ENCODE measurements around the gene OLFML1. TPM values are rescaled to one million over a fixed set of nuclear protein-coding genes. Genes with fewer than 3 reads are reported as not detected.

Gene OLFML1
- total RNA-seq, result 12.9 TPM

- no peak for DNase-seq (ENCODE audit: low spot score)
These were observed at the start of gene OLFML1 for GRCh38 chr11:7485186-7486097. Gene OLFML1, plus strand, starts transcription at chr11:7485506. Its CDS starts 370 bp downstream, at chr11:7485876.

GRCh38 chr11:7436146-7436545 lies 49.2 kb upstream of the OLFML1 start:
- no peak for DNase-seq (ENCODE audit: low spot score)

- peak; percentile 18 for DNase-seq (ENCODE audit: low spot score)
These were observed 48.6 kb upstream of the OLFML1 start for GRCh38 chr11:7436657-7437056.

GRCh38 chr11:7437696-7438095 lies 47.6 kb upstream of the OLFML1 start:
- no peak for DNase-seq (ENCODE audit: low spot score)

DNA sequence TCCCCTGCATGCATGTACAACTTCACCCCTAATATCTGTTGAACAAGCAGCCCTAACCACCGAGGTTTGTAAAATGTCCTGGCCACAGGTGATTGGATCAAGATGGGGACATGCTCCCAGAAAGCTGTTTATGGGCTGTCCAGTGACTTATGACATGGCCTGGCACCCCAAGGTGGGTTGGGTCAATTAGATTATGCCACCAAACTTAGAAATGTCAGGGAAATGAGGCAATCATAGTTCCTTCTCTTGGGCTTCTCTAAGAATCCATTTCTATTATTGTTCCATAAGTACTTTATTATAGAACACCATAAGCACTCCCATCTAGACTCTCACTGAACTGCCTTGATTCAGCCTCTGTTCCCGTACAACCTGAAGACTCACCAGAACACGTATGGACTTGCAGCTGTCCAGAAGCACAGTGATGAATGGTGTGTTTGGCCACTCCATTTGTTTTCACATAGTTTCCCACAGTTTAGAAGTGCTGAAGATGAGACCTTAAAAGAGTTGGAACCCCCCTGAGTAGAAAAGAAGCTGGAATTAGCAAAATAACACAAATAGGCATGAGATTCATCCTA lies 45.5 kb upstream of the OLFML1 start:
- DNase-seq (ENCODE audit: low spot score), result no peak

- peak; percentile 74 for DNase-seq (ENCODE audit: low spot score)
These were observed 42.6 kb upstream of the OLFML1 start for GRCh38 chr11:7442588-7443215.

GRCh38 chr11:7444091-7444981 lies 41.0 kb upstream of the OLFML1 start:
- DNase-seq (ENCODE audit: low spot score), result no peak

DNA sequence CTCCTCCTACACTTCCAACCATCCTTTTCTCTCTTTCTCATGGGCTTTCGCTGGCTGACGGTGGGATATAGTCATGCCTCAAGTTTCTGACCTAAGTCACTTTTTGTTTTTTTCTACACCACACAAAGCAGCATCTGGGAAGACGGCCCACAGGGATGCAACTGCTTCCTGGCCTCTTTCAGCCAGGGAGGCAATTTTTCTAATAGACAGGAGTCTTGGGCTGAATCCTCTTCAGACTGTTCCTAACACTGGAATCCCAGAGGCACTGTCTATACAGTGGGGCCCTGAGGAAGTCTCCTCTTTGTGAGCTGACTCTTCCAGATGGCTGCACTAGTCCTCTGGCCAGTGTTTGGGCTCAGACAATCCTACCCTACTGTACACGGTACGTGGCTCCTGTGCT lies 39.7 kb upstream of the OLFML1 start:
- DNase-seq (ENCODE audit: low spot score), result no peak

DNA sequence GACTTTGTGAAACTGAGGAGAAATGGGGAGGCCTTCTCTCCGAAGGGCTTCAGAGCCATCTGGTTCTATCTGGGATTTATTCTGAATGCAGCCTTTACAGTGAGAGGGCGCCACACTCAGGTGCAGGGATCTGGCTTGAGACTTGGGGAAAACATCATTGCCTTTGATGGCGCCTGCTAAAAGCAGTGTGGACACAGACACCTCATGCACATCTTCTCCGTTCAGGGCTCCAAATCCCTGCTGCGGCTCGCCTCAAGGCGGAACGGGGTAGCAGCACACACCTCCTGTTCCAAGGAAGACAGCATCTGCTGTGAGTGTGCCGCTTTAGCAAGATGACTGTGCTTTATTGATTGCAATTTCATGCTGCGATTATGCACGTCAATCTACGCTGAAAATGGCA lies 37.1 kb upstream of the OLFML1 start:
- DNase-seq (ENCODE audit: low spot score), result no peak

DNA sequence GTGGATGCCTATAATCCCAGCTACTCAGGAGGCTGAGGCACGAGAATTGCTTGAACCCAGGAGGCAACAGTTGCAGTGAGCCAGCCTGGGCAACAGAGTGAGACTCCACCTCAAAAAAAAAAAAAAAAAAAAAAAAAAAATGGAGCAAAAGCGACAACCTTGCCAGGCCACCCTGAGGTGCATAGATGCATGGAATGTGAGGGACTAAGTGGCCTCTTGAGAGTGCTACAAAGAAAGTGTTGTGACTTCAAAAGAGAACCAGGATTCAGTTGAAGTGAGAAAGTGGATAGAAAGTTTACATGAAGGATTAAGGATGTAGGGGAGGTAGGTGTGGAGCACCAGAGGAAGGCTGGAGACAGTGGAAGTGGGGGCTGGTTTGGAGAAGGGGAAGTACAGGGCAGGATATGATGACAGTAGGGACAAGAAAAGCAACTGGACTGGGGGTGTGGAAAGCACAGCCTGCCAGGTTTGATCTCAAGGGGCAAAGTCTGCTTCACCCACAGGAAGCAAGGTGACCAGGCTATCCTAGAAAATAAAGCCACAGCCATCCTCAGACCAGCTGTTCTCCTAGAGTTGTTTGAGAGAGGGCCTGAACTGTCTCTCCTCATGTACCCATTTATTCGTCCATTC lies 36.0 kb upstream of the OLFML1 start:
- peak; percentile 64 for DNase-seq (ENCODE audit: low spot score)

DNA sequence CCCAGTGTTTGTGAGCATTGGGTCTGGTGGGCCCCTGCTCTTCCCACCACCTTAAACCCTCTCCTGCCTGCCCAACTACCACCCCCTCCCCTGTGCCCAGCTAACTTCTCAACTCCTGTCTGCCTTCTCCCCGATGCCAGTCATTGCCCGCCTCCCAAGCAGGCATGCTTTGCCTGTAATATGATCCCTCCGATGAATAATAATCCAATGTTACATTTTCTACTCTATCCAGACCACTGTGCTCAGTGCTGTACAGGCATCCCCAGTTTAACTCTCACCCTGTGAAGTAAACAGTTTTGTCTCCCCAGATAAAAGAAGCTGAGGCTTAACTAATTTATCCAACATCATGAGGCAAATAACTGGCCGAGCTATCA lies 35.5 kb upstream of the OLFML1 start:
- no peak for DNase-seq (ENCODE audit: low spot score)

DNA sequence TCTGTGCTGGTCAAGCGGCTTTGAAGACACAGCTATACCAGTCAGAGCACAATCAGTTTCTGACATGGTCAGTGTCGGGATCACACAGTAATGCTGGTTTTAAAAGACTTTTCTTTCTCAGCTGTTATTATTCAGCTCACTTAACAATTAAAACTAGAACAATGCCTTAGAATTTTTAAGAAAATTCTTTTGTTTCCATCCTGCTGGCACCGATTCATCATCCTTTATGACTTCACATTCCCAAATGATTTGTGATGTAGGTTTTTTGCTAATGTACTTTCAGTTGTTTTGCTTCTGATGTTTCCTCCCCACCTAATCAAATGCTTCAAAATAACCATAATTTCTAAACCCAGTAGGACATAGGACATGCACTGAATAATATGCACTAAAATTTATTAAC lies 34.5 kb upstream of the OLFML1 start:
- DNase-seq (ENCODE audit: low spot score), result no peak

DNA sequence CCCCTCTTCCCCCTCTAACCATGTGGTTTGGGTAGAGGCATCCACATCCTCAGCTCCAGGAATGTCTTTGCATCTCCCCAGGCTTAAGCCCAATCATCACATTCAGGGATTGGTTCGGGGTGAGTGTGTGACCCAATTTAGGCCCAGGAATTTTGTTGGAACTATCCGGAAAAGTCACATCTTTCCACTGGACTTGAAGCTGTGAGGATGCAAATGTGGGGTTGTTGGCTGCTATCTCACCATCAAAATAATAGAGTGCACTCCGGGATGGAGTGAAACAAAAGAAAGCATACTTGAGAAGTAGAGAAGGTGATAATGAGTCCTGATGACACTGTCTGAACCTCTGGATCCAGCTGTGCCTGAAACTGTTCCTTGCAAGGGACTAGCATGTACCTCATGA lies 33.8 kb upstream of the OLFML1 start:
- DNase-seq (ENCODE audit: low spot score), result no peak

DNA sequence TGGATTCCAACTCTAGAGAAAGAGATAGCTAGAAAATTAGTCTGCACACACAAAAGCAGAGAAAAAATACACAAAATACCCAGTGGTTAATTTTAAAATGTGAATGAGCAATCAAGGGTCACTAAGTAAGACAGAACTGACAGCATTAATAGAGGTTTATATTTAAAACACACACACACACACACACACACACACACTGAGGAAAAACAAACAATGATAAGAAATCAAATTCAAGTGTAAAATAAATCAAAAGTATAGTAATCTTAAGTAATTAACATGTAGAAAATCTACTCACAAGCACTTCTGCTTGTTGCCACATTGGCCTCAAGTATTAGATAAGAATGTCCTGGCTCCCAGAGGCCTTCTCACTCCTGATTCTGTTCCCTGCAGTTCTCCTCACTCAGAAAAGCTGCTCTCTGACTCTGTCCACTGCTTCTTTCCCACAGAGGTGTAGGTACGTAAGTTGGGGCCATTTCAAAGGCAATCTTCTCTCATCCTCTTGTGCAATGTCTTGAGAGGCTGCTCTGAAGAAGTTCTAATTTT lies 33.3 kb upstream of the OLFML1 start:
- DNase-seq (ENCODE audit: low spot score), result no peak

- no peak for DNase-seq (ENCODE audit: low spot score)
These were observed 30.5 kb upstream of the OLFML1 start for GRCh38 chr11:7454854-7455253.

DNA sequence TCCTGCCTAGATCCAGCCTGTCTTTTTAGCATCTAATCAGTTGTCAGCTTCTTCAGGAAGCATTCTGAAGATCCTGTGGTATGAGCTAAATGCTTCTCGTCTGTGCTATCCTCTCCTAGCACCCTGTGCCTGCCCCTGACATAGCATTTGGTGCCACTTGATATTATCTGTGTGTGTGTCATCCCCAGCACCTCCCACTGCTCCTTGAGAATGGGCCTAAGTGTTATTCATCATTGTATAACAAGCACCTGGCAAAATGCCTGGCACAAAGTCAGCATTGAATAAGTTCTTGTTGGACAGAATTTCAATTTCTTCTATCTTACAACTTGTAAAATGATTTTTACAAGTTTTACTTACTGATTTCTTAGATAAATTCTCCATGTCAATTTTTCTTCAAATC lies 28.1 kb upstream of the OLFML1 start:
- DNase-seq (ENCODE audit: low spot score), result peak; percentile 16

DNA sequence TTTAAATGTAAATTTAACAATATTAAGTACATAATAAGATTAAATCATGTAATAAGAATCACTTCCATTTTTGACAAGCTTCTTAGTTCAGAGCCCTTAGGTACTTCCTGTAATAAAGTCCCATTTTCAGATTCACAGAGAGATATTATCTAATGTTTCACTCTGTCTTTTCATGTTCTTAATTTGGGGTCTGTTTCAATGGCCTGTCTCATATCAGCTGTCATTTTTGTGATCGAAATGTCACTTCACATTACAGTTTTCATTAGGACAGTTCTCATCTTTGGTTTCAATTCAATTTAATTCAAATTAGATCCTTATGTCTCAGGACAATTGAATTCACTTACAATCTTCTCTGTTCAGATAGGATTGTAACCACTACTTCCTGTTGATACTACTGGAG lies 22.6 kb upstream of the OLFML1 start:
- no peak for DNase-seq (ENCODE audit: low spot score)

DNA sequence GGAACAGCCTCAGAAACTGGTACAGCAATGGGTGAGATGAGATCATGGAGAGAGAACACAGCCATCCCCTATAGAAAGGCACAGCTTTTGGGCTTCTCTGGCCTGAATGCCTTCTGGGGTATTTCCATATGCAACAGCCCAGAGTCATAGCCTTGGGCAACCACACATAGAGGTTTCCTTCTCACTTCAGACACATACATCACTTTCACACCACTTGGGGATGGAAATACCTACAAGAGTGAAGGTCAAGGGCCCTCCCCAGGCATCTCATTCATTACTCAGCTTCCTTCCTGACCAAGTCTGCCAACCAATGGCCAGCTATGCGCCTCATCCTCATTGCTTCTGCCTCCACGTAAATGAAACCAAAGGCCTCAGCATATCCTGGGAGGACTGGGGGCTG lies 17.7 kb upstream of the OLFML1 start:
- DNase-seq (ENCODE audit: low spot score), result no peak

DNA sequence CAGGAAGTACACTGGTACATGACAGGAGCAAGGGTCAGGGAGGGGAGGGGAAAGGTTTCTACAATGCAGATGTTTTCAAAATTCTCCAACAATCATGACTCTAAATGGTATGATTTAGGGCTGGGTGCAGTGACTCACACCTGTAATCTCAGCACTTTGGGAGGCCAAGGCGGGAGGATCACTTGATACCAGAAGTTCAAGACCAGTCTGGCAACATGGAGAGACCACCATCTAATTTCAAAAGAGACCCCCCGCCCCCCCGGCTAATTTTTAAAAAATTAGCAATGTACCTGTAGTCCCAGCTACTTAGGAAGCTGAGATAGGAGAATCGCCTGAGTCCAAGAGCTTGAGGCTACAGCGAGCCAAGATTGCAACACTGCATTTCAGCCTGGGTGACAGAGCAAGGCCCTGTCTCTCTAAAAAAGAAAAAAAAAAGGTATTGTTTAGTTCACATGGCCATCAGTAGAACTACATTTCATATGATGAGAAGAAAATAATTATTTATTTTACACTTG lies 15.9 kb upstream of the OLFML1 start:
- no peak for DNase-seq (ENCODE audit: low spot score)

- no peak for DNase-seq (ENCODE audit: low spot score)
These were observed 14.2 kb upstream of the OLFML1 start for GRCh38 chr11:7471071-7471470.

DNA sequence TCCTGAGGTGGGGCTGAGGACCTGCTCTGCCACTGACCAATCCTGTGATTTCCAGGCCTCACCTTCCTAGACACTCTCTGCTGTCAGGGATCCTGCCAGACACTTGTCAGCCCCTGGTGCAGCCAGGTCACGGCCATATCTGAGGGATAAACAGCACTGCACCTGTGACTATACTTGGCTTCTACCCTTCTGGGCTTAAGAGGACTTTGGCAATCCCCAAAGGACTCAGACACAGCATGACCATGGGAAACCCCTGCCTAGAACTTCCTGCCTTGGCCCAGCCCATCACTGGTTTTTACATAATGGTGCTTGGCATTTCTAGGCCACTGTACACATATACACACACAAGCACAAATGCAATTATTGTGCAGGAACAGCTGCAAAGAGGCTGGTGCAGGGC lies 11.6 kb upstream of the OLFML1 start:
- no peak for DNase-seq (ENCODE audit: low spot score)
